ENCODE data around the gene SLX1B.
"Not testable (repeated sequence)": the region's sequence is repeated elsewhere in the genome, so short reads cannot be mapped to it uniquely, and the experiment has no call there.

GRCh38 chr16:29465985-29466824, 11.9 kb downstream of the SLX1B start:
- not testable (repeated sequence) for TF ChIP-seq EZH2 (IDR thresholded peaks at IDR 0.05; ENCODE audit: borderline replicate concordance, low read length); CTCF (IDR thresholded peaks at IDR 0.05; ENCODE audit: low read length)
